WERI-Rb-1 (cell line): ENCODE measurements around the gene C1orf52.

Experiments
- DNase-seq: peaks from one replicate; pipeline ENCODE4 v3.0.0-alpha.2; 2020
- H3K27ac ChIP-seq: fragments of 250-450 bp; sonication (Bioruptor Pico); 2 replicates; pipeline ENCODE4 v1.5.1; 2020; ENCODE audit warnings: mild to moderate bottlenecking, moderate library complexity
- H3K27me3 ChIP-seq: fragments of 250-450 bp; sonication (Bioruptor Pico); 2 replicates; pipeline ENCODE4 v1.5.1; 2021; ENCODE audit warnings: mild to moderate bottlenecking, low read depth, moderate library complexity; ENCODE audit not compliant: insufficient read depth, severe bottlenecking
- H3K36me3 ChIP-seq: fragments of 250-450 bp; sonication (Bioruptor Pico); 2 replicates; pipeline ENCODE4 v1.5.1; 2020; ENCODE audit warnings: mild to moderate bottlenecking, moderate library complexity
- H3K4me3 ChIP-seq: 2 replicates; pipeline ENCODE4 v1.5.1; 2011; ENCODE audit warnings: low read depth, mild to moderate bottlenecking, control low read depth, low read length
- H3K9me3 ChIP-seq: fragments of 250-450 bp; sonication (Bioruptor Pico); 2 replicates; pipeline ENCODE4 v1.5.1; 2021; ENCODE audit warnings: mild to moderate bottlenecking, moderate library complexity; ENCODE audit not compliant: severe bottlenecking
- CTCF ChIP-seq: IDR thresholded peaks from 2 replicates; pipeline ENCODE4 v1.5.1; 2011; ENCODE audit warnings: low read depth, mild to moderate bottlenecking, control low read depth, inconsistent platforms, low read length

Gene C1orf52

GRCh38 chr1:85225624-85226380 is 33.7 kb downstream of the C1orf52 start:
- no peak overlapping the region for H3K27ac ChIP-seq
- H3K4me3 ChIP-seq: no peak overlapping the region
- H3K36me3 ChIP-seq: no peaks in the 10 kb centered on the region

GRCh38 chr1:85224734-85225623 is 34.5 kb downstream of the C1orf52 start:
- no peak for TF ChIP-seq CTCF
- H3K9me3 ChIP-seq: no peaks in the 10 kb centered on the region
- H3K36me3 ChIP-seq: no peaks in the 10 kb centered on the region
- DNase-seq: peak; percentile 36
- no peak overlapping the region for H3K27ac ChIP-seq
- H3K27me3 ChIP-seq: no peaks in the 10 kb centered on the region
- H3K4me3 ChIP-seq: no peak overlapping the region

More at GRCh38 chr1:85225624-85226380, 33.7 kb downstream of the C1orf52 start:
- Histone ChIP-seq H3K27me3 (no peaks in the 10 kb centered on the region), H3K9me3 (no peaks in the 10 kb centered on the region)
- no peak for TF ChIP-seq CTCF
- no peak for DNase-seq

GRCh38 chr1:85224295-85224694 is 35.2 kb downstream of the C1orf52 start:
- no peak overlapping the region for H3K4me3 ChIP-seq
- DNase-seq: no peak

GRCh38 chr1:85223334-85223733 is 36.1 kb downstream of the C1orf52 start:
- no peaks in the 10 kb centered on the region for H3K27me3 ChIP-seq
- no peaks in the 10 kb centered on the region for H3K36me3 ChIP-seq
- DNase-seq: no peak
- no peaks in the 10 kb centered on the region for H3K9me3 ChIP-seq
- H3K27ac ChIP-seq: no peak overlapping the region
- no peak overlapping the region for H3K4me3 ChIP-seq
- TF ChIP-seq CTCF: no peak

More at GRCh38 chr1:85224295-85224694, 35.2 kb downstream of the C1orf52 start:
- no peaks in the 10 kb centered on the region for H3K27me3 ChIP-seq
- no peak for TF ChIP-seq CTCF
- no peaks in the 10 kb centered on the region for H3K9me3 ChIP-seq
- no peak overlapping the region for H3K27ac ChIP-seq
- no peaks in the 10 kb centered on the region for H3K36me3 ChIP-seq

- no peaks in the 10 kb centered on the region for H3K27me3 ChIP-seq
- no peaks in the 10 kb centered on the region for H3K36me3 ChIP-seq
- no peak overlapping the region for H3K27ac ChIP-seq
- no peak overlapping the region for H3K4me3 ChIP-seq
- TF ChIP-seq CTCF: no peak
- no peak for DNase-seq
- no peaks in the 10 kb centered on the region for H3K9me3 ChIP-seq
Measured at GRCh38 chr1:85220756-85221201, 38.7 kb downstream of the C1orf52 start.
